PC-9 (cell line): ENCODE results near the gene METTL27. TPM values are rescaled to one million over a fixed set of nuclear protein-coding genes. Genes with fewer than 3 reads are reported as not detected.

Source experiments
- Bru-seq: library from RNA; stranded (reverse); fragments of 400-500 nt; gene quantifications from one replicate; lab custom pipeline; 2021; lab: Mats Ljungman, UMichigan
- BruChase-seq, 2 experiments: library from RNA; stranded (reverse); fragments of 400-500 nt; gene quantifications; one replicate each; lab custom pipeline; 2021; lab: Mats Ljungman, UMichigan
- BruUV-seq: library from RNA; stranded (reverse); fragments of 400-500 nt; replicated peaks from 2 replicates; lab custom pipeline; 2021; lab: Mats Ljungman, UMichigan
- CTCF ChIA-PET: fragments of 300-600 bp; sonication (Branson Sonifier 250); formaldehyde crosslinking; loops from one replicate; lab custom pipeline; 2022; ENCODE audit warnings: antibody characterized with exemption; lab: Charles Lee
- POLR2A ChIA-PET: fragments of 300-600 bp; sonication (Branson Sonifier 250); formaldehyde crosslinking; loops from one replicate; lab custom pipeline; 2022; ENCODE audit warnings: antibody characterized with exemption; ENCODE audit not compliant: unreplicated experiment; lab: Charles Lee
- DNase-seq, 2 experiments: peaks; one replicate each; pipeline versions ENCODE4 v3.0.0 to v3.0.0-alpha.2; 2015 to 2022; ENCODE audit warnings: mixed read lengths in 1 of 2
- H2AFZ ChIP-seq: fragments of 200-600 bp; sonication (generic); 2 replicates; pipeline ENCODE4 v1.8.1; 2017; ENCODE audit warnings: antibody characterized with exemption
- H3F3A ChIP-seq: fragments of 200-600 bp; sonication (generic); 2 replicates; pipeline ENCODE4 v1.8.1; 2017; ENCODE audit warnings: antibody characterized with exemption, mild to moderate bottlenecking, low read depth; ENCODE audit not compliant: insufficient read depth
- H3K27ac ChIP-seq: fragments of 200-600 bp; sonication (generic); 2 replicates; pipeline ENCODE4 v1.6.1; 2016; ENCODE audit warnings: mixed run types
- H3K27me3 ChIP-seq: fragments of 200-600 bp; sonication (generic); 2 replicates; pipeline ENCODE4 v1.6.1; 2016; ENCODE audit warnings: low read depth, mixed run types; ENCODE audit not compliant: insufficient read depth
- H3K36me3 ChIP-seq: fragments of 200-600 bp; sonication (generic); 2 replicates; pipeline ENCODE4 v1.6.1; 2016; ENCODE audit warnings: low read depth, mixed run types
- H3K4me1 ChIP-seq: fragments of 200-600 bp; sonication (generic); replicated peaks from 2 replicates; pipeline ENCODE4 v1.6.1; 2016; ENCODE audit warnings: mixed run types; ENCODE audit not compliant: insufficient read depth
- H3K4me2 ChIP-seq: fragments of 200-600 bp; sonication (generic); 2 replicates; pipeline ENCODE4 v1.6.1; 2017; ENCODE audit warnings: mixed run types
- H3K4me3 ChIP-seq: fragments of 200-600 bp; sonication (generic); 2 replicates; pipeline ENCODE4 v1.6.1; 2016; ENCODE audit warnings: mixed run types
- H3K79me2 ChIP-seq: fragments of 200-600 bp; sonication (generic); 2 replicates; pipeline ENCODE4 v1.6.1; 2017; ENCODE audit warnings: low read depth, mixed run types
- H3K9me2 ChIP-seq: fragments of 200-600 bp; sonication (generic); 2 replicates; pipeline ENCODE4 v1.8.1; 2017; ENCODE audit warnings: mild to moderate bottlenecking; ENCODE audit not compliant: insufficient read depth
- H3K9me3 ChIP-seq: fragments of 200-600 bp; sonication (generic); 2 replicates; pipeline ENCODE4 v1.8.1; 2016; ENCODE audit warnings: low read depth; ENCODE audit not compliant: insufficient read depth
- H4K20me1 ChIP-seq: fragments of 200-600 bp; sonication (generic); 2 replicates; pipeline ENCODE4 v1.8.1; 2017; ENCODE audit not compliant: insufficient read depth
- CTCF ChIP-seq: fragments of 200-600 bp; sonication (generic); conservative IDR thresholded peaks from 2 replicates; pipeline ENCODE4 v1.6.1; 2017; ENCODE audit warnings: mixed run types, antibody characterized with exemption, mild to moderate bottlenecking, moderate library complexity
- EZH2 ChIP-seq: fragments of 200-600 bp; sonication (generic); IDR thresholded peaks from 2 replicates; pipeline ENCODE4 v1.8.0; 2017; ENCODE audit warnings: antibody characterized with exemption, low read depth
- intact Hi-C: fragments of 100-400 bp; cut with micrococcal nuclease; formaldehyde crosslinking; loops from one replicate; pipeline ENCODE4 v1.10.0; 2022; ENCODE audit not compliant: unreplicated experiment
- long read RNA-seq: library from polyadenylated mRNA; stranded (forward); transcript quantifications from one replicate; pipeline ENCODE4 v2.0.0, GENCODE V29; 2022
- total RNA-seq: library from RNA; stranded (reverse); gene quantifications from 2 replicates; pipeline ENCODE4 v1.2.3, GENCODE V29; 2021

METTL27 gene
- total RNA-seq (23.2 and 34.7 TPM in 2 replicates), Bru-seq, nascent RNA (percentile 65 among the genes with signal in this experiment), BruChase-seq, experiment 1, labeled RNA remaining after a 2-hour chase (percentile 57 among the genes with signal in this experiment), BruChase-seq, experiment 2, labeled RNA remaining after a 6-hour chase (percentile 49 among the genes with signal in this experiment)
- long read RNA-seq, partial matches to known transcripts: 1 of 9 reads
- long read RNA-seq, other reads (novel, unspliced or antisense): 8 of 9 reads

- POLR2A ChIA-PET: interaction anchor here (0.5 to 1.8 kb wide), 16 partner anchors 8 to 136 kb away, joined by 3 to 63 read pairs (median 6); partner anchors contain the start of gene ABHD11
- no peaks in the 10 kb centered on the region for H3K27me3 ChIP-seq
- H3K9me2 ChIP-seq: no peaks in the 10 kb centered on the region
- H2AFZ ChIP-seq: peak within 1 kb of the TSS; percentile 91
- peak within 1 kb of the TSS; percentile 84 for H3K4me3 ChIP-seq
- intact Hi-C loops: no loop called here
- H3K27ac ChIP-seq: peak within 1 kb of the TSS; percentile 59
- BruUV-seq: TSS peak; percentile 71
- DNase-seq: peak; percentile 79 to 97
- H3K4me1 ChIP-seq: peaks cover 20% of the 10 kb centered on the region
- no peaks in the 10 kb centered on the region for H3K9me3 ChIP-seq
- H3K79me2 ChIP-seq: no peaks in the 10 kb centered on the region
- TF ChIP-seq CTCF (no peak), EZH2 (no peak)
- peak within 1 kb of the TSS; percentile 87 for H3K4me2 ChIP-seq
- H3F3A ChIP-seq: peaks cover 32% of the 10 kb centered on the region
- CTCF ChIA-PET: interaction anchor here (0.6 to 1.8 kb wide), 6 partner anchors 9 to 20 kb away, joined by 3 to 11 read pairs (median 4); no protein-coding TSS in a partner anchor
- H4K20me1 ChIP-seq: no peaks in the 10 kb centered on the region
- no peaks in the 10 kb centered on the region for H3K36me3 ChIP-seq
These were observed at the start of gene METTL27 for GRCh38 chr7:73842067-73842976. Gene METTL27 (minus strand): TSS chr7:73842516. CDS start chr7:73842140, 376 bp downstream.

GRCh38 chr7:73891178-73891885 lies 49.0 kb upstream of the METTL27 start:
- ChIA-PET POLR2A (interaction anchor here (0.5 kb wide), 1 partner anchor 9 kb away, joined by 3 read pairs; no protein-coding TSS in a partner anchor), CTCF (no interaction called here)
- BruUV-seq: no TSS peak
- Histone ChIP-seq H2AFZ (no peak overlapping the region), H3K79me2 (no peaks in the 10 kb centered on the region), H3K4me3 (no peak overlapping the region), H3K4me1 (peaks cover 23% of the 10 kb centered on the region), H3F3A (peaks cover 3% of the 10 kb centered on the region; the same call in 1 of the 2 replicates), H3K9me3 (no peaks in the 10 kb centered on the region), H3K27ac (no peak overlapping the region), H3K4me2 (no peak overlapping the region), H3K27me3 (no peaks in the 10 kb centered on the region), H3K36me3 (no peaks in the 10 kb centered on the region), H4K20me1 (no peaks in the 10 kb centered on the region), H3K9me2 (no peaks in the 10 kb centered on the region)
- intact Hi-C loops: no loop called here
- DNase-seq: no peak
- no peak for TF ChIP-seq EZH2
- TF ChIP-seq CTCF: no peak
